Fibroblast of pulmonary artery (primary cell): ENCODE measurements around the gene ETV7.
"Not testable (repeated sequence)": the region's sequence is repeated elsewhere in the genome, so short reads cannot be mapped to it uniquely, and the experiment has no call there.

Source experiments
- DNase-seq: peaks from one replicate; pipeline ENCODE4 v3.0.0-alpha.2; 2010; ENCODE audit warnings: low read depth
- H3K4me3 ChIP-seq: replicated peaks from 2 replicates; pipeline ENCODE4 v1.5.1; 2011; ENCODE audit warnings: low read depth, mild to moderate bottlenecking, control low read depth, low read length, moderate library complexity
- CTCF ChIP-seq: IDR thresholded peaks from 2 replicates; pipeline ENCODE4 v1.5.1; 2011; ENCODE audit warnings: mild to moderate bottlenecking, control low read depth, low read length, inconsistent platforms; ENCODE audit errors: missing control alignments

Gene ETV7

GRCh38 chr6:36413489-36414480 lies 26.3 kb upstream of the ETV7 start:
- no peak for TF ChIP-seq CTCF
- H3K4me3 ChIP-seq: no peak overlapping the region
- DNase-seq: no peak

DNA sequence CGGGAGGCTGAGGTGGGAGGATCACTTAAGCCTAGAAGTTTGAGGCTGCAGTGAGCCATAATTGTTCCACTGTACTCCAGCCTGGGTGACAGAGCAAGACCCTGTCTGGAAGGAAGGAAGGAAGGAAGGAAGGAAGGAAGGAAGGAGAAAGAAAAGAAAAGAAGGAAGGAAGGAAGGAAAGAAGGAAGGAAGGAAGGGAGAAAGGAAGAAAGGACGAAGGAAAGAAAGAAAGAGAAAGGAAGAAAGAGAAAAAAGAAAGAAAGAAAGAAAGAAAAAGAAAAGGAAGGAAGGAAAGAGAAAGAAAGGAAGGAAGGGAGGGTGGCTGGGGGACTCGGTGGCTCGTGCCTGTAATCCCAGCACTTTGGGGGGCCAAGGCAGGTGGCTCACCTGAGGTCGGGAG lies 22.2 kb upstream of the ETV7 start:
- not testable (repeated sequence) for DNase-seq, H3K4me3 ChIP-seq

GRCh38 chr6:36404164-36404563 lies 16.7 kb upstream of the ETV7 start:
- TF ChIP-seq CTCF: no peak
- no peak overlapping the region for H3K4me3 ChIP-seq
- DNase-seq: no peak

DNA sequence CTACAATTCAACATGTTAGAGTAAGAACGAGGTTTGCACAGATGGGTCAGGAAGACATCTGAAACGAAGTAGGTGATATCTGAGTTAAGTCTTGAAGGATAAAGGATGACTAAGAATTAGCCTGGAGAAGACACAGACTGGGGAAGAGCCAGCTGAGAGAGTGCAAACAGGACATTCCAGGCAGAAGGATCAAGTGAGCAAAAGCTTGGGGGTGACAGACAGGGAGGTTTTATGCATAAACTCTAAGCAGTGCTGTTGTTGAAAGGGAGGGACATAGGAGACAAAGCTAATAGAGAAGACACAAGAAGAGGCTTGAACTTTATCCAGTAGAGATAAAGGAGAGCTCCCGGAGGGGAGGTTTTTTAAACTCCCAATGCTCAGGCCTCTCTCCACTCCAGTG lies 15.0 kb upstream of the ETV7 start:
- no peak for TF ChIP-seq CTCF
- DNase-seq: no peak
- H3K4me3 ChIP-seq: no peak overlapping the region

DNA sequence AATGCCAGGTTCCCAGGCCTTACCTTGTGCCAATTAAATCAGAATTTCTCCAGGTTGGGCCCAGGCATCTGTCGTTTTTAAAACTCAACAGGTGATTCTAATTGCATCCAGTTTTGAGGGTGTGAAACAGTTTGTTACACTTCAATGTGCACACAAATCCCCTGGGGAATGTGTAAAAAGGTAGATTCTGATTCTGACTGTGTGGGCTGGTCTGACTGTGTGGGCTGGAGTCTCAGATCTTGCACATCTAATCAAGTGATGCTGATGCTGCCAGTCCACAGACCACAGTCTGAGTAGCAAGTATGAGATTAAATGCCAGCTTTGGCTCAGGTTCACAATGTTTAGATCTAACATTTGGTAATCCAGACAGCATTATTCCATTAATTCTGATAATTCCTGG lies 12.5 kb upstream of the ETV7 start:
- no peak for DNase-seq
- TF ChIP-seq CTCF: no peak

DNA sequence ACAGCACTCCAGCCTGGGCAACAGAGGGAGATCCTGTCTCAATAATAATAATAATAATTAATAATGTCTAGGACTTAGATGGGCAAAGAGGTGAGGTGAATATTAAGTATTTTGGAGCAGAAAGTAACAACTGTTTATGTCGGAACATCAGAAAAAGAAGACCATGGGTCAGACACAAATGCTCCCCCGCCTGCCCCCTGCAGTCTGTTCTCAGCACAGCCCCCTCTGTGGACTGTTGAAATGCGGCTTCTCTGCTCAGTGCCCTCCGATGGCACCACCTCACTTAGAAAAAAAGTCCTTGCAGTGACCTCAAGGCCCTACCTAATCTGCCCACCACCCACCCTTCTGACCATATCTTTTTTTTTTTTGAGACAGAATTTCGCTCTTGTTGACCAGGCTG lies 5.2 kb upstream of the ETV7 start:
- no peak for TF ChIP-seq CTCF
- DNase-seq: no peak
- H3K4me3 ChIP-seq: no peak overlapping the region

More for the DNA sequence above, 12.5 kb upstream of the ETV7 start:
- no peak overlapping the region for H3K4me3 ChIP-seq

DNA sequence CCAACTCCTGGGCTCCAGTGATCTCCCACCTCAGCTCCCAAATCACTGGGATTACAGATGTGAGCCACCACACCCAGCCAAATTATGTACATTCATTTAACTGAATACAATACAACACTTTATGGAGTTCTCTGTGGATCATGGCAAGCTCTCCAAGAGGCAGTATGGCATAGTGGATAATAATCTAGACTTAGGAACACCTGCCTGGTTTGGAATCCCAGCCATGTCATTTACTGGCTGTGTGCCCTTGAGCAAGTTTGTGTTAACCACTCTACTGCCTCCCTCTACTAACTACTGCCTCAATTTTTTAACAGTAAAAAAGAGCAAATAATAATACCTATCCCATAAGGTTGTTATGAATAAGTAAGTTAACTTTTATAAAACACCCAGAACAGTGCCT lies 1.9 kb upstream of the ETV7 start:
- no peak for TF ChIP-seq CTCF
- no peak for DNase-seq

More for the DNA sequence above, 1.9 kb upstream of the ETV7 start:
- H3K4me3 ChIP-seq: no peak overlapping the region
